Measurements from ENCODE around the gene ZNF500.

ZNF500 gene

GRCh38 chr16:4775005-4775404 lies 8.0 kb upstream of the ZNF500 start:
- DNase-seq, result peak in 3 of 58 donors; percentile 20 to 34 (median 29)

- no peak for DNase-seq
Measured at GRCh38 chr16:4772351-4772750, 5.4 kb upstream of the ZNF500 start.

DNA sequence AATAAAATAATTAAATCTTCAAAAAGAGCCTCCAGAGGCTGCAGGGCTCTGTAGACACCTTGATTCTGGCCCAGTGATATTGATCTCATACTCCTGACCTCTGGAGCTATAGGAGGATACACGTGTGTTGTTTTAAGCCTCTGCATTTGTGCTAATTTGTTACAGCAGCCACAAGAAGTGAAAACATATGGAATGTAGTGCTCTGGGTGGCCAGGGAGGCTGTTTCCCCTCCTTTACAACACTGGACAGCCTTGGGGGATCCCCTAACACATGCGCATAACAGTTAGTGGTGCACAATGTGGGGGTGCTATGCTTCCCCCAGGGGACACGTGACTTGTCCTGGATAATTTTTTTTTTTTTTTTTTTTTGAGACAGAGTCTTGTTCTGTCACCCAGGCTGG lies 4.7 kb upstream of the ZNF500 start:
- no peak for DNase-seq

GRCh38 chr16:4769306-4769638 lies 2.3 kb upstream of the ZNF500 start:
- no peak for DNase-seq

DNA sequence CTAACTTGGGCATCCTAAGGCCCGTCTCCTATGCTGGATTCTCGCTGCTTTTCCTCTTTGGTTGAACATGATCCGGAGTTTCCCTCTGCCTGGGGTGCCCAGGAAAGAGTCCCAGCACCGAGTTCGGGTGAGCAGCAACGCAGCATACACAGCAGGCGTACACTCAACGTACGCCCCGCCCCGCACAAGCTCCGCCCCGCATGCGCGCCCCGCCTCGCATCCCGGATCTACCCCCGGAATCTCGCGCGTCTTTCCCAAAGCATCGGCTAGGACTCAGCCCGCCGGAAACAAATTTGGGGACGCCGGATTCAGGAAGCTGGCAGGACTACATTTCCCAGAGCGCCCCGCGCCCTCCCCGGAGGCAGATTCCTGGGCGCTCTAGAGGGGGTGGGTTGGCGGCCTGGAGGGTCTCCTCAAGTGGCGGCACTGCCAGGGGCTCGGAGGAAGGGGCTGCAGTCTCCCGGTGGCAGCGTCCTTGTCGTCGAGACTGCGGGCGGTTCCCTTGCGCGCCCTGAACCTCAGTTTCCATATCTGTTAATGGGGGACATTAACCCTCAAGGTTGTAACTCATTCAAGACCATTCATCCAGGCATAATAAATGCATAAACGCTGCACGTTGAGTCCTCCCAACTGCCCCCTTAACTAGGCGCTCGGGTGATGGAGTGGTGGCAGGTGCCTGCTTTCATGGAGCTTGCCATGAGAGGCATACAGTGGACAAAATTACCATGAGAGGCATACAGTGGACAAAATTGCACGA lies 1.8 kb upstream of the ZNF500 start:
- DNase-seq, result peak; percentile 84 to 99 (median 96)

DNA sequence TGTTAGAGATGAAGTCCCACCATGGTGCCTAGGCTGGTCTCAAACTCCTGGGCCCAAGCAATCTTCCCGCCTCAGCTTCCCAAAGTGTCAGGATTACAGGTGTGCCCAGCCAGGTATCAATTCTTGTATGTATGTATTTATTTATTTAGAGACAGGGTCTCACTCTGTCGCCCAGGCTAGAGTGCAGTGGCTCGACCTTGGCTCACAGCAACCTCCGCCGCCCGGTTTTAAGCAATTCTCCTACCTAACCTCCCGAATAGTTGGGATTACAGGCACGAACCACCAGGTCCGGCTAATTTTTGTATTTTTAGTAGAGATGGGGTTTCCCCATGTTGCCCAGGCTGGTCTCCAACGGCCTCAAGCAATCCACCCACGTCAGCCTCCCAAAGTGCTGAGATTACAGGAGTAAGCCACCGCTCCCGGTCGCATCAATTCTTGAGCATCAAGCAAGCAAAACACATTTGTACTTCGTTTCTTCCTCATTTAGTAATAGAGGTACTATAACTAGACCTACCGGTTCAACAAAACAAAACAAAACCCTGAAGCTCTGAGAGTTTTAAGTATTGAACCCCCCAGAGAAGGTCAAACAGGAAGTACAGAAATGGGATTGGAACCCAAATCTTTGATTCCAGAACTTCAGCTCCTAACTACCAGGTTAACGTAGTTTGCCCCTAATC lies 1.0 kb upstream of the ZNF500 start:
- DNase-seq, result peak in 4 of 58 donors; percentile 2 to 46 (median 16)

DNA sequence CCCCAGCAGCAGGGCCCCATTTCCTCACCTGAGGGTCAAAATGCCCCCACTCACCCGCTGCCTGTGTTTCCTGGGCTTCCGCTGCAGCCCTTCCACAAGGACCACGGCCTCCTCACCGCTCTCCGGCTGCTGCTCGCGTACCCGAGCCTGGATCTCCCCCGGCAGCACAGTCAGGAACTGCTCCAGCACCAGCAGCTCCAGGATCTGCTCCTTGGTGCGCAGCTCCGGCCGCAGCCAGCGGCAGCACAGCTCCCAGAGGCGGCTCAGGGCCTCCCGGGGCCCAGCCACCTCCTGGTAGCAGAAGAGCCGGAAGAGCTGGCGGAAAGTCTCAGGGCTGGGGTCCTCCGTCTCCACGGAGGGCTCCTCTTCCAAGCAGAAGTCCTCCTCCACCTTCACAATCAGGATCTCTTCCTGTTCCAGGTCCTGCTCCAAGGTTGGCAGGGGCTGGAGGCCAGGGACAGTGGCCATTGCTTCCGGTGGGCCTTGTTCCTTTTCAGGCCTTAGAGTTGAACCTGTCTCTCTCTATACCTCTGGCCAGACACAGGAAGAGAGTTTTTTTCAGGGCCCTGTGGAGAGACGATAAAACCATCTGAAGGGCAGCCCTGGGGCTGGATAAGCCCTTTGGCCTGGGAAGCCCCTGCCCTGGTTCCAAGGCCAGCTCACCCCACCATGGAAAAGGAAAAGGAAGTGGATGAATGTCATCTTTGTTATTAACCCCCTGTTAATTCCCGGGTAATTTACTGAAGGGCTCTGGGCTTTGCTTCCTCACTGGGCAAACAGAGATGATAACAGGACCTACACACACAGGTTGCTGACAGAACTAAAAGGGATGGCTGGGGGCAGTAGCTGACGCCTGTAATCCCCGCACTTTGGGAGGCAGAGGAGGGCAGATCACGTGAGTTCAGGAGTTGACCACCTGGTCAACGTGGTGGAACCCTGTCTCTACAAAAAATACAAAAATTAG lies 1.2 kb downstream of the ZNF500 start:
- DNase-seq, result no peak

- no peak for DNase-seq
Measured at GRCh38 chr16:4763791-4764190, 3.2 kb downstream of the ZNF500 start.

- no peak for DNase-seq
Measured at GRCh38 chr16:4762205-4762604, 4.8 kb downstream of the ZNF500 start.

GRCh38 chr16:4760221-4760910 lies 6.6 kb downstream of the ZNF500 start:
- no peak for DNase-seq

DNA sequence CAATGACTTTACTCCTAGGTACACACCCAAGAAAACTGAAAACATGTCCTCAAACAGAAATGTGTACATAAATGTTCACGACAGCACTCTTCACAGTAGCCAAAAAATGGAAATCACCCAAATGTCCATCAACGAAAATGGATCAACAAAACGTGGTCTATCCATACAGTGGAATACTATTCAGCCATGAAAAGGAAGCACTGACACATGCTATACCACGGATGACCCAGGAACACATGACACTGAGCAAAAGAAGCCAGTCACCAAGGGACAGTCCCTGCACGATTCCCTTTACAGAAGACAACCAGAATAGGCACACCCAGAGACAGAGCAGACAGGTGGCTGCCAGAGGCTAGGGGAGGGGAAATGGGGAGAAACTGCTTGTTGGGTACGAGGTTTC lies 11.3 kb downstream of the ZNF500 start:
- DNase-seq, result no peak

DNA sequence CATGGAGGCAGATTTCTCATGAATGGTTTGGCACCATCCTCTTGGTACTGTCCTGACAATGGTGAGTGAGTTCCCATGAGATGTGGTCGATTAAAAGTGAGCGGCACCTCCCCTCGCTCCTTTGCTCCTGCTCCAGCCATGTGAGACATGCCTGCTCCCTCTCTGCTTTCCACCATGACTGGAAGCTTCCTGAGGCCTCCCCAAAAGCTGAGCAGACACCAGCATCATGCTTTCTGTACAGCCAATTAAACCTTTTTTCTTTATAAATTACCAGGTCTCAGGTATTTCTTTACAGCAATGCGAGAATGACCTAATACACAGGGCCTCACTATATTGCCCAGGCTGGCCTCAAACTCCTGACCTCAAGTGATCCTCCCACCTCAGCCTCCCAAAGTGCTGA lies 12.1 kb downstream of the ZNF500 start:
- no peak for DNase-seq

DNA sequence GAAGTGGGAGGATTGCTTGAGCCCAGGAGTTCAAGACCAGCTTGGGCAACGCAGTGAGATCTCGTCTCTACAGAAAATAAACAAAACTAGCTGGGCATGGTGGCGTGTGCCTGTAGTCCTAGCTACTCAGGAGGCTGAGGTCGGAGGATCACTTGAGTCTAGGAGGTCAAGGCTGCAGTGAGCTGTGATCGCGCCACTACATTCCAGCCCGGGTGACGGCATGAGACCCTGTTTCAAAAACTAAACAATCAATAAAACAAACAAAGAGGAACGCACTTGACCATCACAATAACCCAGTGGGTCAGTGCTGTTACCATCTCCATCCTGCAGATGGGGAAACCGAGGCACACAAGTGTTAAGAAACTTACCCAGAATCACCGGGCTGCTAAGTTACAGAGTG lies 13.7 kb downstream of the ZNF500 start:
- no peak for DNase-seq

DNA sequence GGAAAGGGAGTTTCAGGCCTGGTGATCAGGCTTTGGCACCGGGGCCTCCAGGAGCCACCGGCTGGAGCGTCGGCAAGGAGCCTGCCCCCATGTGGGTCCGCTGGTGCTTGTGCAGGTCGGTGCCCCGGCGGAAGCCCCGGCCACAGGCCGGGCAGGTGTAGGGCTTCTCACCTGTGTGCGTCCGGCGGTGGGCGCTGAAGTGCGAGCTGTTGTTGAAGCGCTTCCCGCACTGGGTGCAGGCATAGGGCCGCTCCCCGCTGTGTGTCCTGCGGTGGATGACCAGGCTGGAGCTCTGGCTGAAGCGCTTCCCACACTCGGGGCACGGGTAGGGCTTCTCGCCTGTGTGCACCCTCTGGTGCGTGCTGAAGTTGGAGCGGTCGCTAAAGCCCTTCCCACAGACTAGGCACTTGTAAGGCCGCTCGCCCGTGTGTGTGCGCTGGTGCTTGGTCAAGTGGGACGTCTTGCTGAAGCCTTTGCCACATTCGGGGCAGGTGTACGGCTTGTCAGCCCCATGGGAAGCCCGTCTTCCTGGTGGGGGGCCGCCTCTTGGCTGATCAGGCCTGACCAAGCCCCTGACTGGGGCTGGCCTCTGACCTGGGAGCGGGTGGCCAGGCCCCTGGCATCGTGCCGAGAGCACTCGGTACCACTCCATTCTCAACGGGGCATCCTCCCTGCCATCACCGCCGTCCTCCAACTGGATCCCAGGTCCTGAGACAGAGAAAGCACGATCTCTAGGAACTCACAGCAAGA lies 14.4 kb downstream of the ZNF500 start:
- no peak for DNase-seq

DNA sequence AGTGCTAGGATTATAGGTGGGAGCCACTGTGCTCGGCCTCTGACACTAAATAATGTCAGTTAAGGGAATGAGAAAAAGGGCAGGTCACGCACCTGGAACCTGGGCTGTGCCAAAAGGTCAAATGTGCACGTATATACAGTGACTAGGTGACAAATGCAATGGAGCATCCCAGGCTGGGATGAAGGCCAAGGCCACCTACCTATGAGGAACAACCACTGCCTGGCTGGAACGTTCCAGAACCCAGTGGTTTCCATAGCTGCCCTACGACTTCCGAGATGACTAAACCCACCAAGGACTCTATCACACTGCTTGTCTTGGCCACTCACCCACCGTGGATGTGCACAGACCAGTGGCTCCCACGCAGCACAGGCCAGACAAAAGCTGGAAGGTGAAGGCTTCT lies 16.1 kb downstream of the ZNF500 start:
- DNase-seq, result no peak

- DNase-seq, result no peak
Measured at GRCh38 chr16:4749700-4750257, 17.2 kb downstream of the ZNF500 start.

DNA sequence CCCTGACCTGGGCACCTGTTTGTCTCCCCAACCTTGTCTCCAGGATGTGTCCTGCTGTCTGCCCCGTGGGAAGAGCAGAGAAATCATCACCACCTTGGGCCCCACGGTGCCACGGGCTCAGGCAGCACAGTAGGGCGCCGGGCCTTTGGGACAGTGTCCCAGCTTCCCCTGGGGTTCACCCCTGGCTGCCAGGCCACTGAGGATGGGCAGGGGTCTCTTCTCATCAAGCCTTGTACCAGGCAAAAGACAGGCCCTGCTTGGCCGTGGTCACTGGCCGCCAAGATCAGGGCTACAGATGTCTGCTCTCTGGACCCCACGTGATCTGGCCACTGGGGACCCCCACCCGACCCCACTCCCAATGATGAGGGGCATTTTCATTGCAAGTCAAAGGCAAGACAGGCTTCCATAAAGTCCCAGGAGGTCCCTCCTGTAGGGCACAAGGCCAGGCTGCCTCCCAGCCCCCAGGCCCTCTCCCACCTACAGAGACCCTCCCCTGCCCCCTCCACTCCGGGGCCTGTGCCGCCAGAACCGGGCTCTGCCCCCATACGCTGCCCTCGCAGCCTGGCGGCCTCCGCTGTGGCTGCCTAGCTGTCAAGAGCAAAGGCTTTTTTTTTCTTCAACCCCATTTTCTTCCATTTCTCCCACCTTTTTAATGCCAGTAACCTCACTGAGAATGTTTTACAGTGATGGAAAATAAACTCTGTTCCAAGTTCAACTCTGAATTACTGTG lies 18.1 kb downstream of the ZNF500 start:
- DNase-seq, result no peak

GRCh38 chr16:4747906-4748681 lies 18.9 kb downstream of the ZNF500 start:
- no peak for DNase-seq

Measured in anterior cingulate cortex (tissue), 58 donors.